Epithelial cell of proximal tubule (primary cell): Measurements from ENCODE around the gene GNPNAT1. TPM values are rescaled to one million over a fixed set of nuclear protein-coding genes. Genes with fewer than 3 reads are reported as not detected.
A peak's percentile ranks its signal among the peaks of the same experiment; 100 is the strongest.
"Not testable (repeated sequence)": the region's sequence is repeated elsewhere in the genome, so short reads cannot be mapped to it uniquely, and the experiment has no call there.

Source experiments
- DNase-seq: peaks from one replicate; pipeline ENCODE4 v3.0.0-alpha.2; 2011; ENCODE audit warnings: low read depth
- H3K4me3 ChIP-seq: 2 replicates; pipeline ENCODE4 v1.5.1; 2011; ENCODE audit warnings: low read depth, mild to moderate bottlenecking, low read length
- total RNA-seq: library from RNA; depleted of rRNA; stranded (reverse); fragments of >200 nt; gene quantifications from 2 replicates; pipeline ENCODE4 v1.2.3, GENCODE V29; 2015
- TF ChIP-seq, protein P1 (sequence below): conservative IDR thresholded peaks from 2 replicates; pipeline ENCODE4 v1.5.1; 2012; ENCODE audit warnings: low read depth, mild to moderate bottlenecking, low read length

GNPNAT1 gene
- total RNA-seq, 1 donor from 2014 or later = 40.9 TPM

- H3K4me3 ChIP-seq = peak within 1 kb of the TSS; percentile 97
- DNase-seq = peak; percentile 54
- TF ChIP-seq, protein P1, sequence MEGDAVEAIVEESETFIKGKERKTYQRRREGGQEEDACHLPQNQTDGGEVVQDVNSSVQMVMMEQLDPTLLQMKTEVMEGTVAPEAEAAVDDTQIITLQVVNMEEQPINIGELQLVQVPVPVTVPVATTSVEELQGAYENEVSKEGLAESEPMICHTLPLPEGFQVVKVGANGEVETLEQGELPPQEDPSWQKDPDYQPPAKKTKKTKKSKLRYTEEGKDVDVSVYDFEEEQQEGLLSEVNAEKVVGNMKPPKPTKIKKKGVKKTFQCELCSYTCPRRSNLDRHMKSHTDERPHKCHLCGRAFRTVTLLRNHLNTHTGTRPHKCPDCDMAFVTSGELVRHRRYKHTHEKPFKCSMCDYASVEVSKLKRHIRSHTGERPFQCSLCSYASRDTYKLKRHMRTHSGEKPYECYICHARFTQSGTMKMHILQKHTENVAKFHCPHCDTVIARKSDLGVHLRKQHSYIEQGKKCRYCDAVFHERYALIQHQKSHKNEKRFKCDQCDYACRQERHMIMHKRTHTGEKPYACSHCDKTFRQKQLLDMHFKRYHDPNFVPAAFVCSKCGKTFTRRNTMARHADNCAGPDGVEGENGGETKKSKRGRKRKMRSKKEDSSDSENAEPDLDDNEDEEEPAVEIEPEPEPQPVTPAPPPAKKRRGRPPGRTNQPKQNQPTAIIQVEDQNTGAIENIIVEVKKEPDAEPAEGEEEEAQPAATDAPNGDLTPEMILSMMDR = no peak
These were observed 61.3 kb downstream of the GNPNAT1 start, which contains the start of gene STYX for GRCh38 chr14:52729925-52730708. Gene STYX (plus strand): TSS chr14:52730166. CDS start chr14:52730475, 309 bp downstream.

- H3K4me3 ChIP-seq = peak overlapping the region; percentile 39
- TF ChIP-seq, protein P1 = no peak
- no peak for DNase-seq
These were observed 61.9 kb downstream of the GNPNAT1 start for GRCh38 chr14:52729585-52729924.

DNA sequence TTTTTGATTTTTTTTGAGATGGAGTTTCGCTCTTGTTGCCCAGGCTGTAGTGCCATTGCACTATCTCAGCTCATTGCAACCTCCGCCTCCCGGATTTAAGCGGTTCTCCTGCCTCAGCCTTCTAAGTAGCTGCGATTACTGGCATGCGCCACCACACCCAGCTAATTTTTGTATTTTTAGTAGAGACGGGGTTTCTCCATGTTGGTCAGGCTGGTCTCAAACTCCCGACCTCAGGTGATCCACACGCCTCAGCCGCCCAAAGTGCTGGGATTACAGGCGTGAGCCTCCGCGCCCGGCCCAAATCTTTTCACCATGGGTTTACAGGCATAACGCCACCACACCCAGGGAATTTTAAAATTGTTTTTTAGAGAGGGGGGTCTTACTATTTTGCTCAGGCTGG, 62.4 kb downstream of the GNPNAT1 start:
- not testable (repeated sequence) for DNase-seq, H3K4me3 ChIP-seq

- not testable (repeated sequence) for H3K4me3 ChIP-seq
These were observed 63.9 kb downstream of the GNPNAT1 start for GRCh38 chr14:52727509-52727908.

More at GRCh38 chr14:52727509-52727908, 63.9 kb downstream of the GNPNAT1 start:
- not testable (repeated sequence) for DNase-seq

Other genes with a start within 250 kb of the GNPNAT1 start
- 3.7 and 6.7 TPM in 2 replicates for gene TXNDC16, start 239.1 kb downstream of the GNPNAT1 start, total RNA-seq
- 1.1 and 1.7 TPM in 2 replicates for gene GPR137C, start 238.8 kb downstream of the GNPNAT1 start, total RNA-seq
- gene ERO1A, start 96.0 kb downstream of the GNPNAT1 start, total RNA-seq = 79.4 and 105 TPM in 2 replicates
- gene PSMC6, start 84.4 kb downstream of the GNPNAT1 start, total RNA-seq = 102 and 129 TPM in 2 replicates
- 12.2 and 13.2 TPM in 2 replicates for gene STYX, start 61.4 kb downstream of the GNPNAT1 start, total RNA-seq
- gene FERMT2, start 159.4 kb upstream of the GNPNAT1 start, total RNA-seq = 58.5 and 60.1 TPM in 2 replicates